Esophagus muscularis mucosa (tissue), 3 donors: Measurements from ENCODE around the gene PRSS36.

ENCODE experiments used
- POLR2AphosphoS5 ChIP-seq, 2 donors: sonication (generic); formaldehyde crosslinking; IDR thresholded peaks; one replicate each; pipeline ENCODE4 v1.6.1; 2017; ENCODE audit warnings: antibody characterized with exemption in 2 of 2
- TF ChIP-seq, protein P1 (sequence below), 3 experiments: fragments of 200-600 bp in 2 of 3; fragments of 450-650 bp in 1 of 3; sonication (generic) in 2 of 3; IDR thresholded peaks; one replicate each; pipeline ENCODE4 v1.5.1; 2017 to 2019; ENCODE audit warnings: antibody characterized with exemption in 3 of 3, mild to moderate bottlenecking in 2 of 3, moderate library complexity in 1 of 3

DNA sequence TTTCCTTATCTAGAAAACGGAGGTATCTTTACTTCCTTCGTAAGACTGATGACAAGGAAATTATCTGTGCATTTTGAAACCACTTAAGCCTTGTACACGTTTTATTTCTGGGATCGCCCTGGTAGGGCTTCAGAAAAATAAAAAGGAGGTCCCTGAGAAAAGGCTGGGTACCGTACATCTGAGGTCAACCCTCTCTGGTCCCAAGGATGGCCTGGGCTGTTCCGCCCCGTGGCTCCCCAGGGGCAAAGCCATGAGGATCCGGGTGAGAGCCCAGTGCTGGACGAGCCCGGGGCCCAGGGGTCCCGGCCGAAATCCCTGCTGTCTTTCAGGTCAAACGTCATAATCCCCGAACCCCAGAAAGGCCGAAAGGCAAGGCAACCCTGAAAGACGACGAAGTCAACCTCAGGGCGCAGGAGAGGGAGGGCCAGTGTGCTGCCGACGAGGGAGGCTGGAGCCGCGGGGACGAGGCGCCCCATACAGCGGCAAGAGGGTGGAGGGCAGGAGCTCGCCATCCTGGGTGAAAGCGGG, 29.4 kb upstream of the PRSS36 start:
- TF ChIP-seq, protein P1, sequence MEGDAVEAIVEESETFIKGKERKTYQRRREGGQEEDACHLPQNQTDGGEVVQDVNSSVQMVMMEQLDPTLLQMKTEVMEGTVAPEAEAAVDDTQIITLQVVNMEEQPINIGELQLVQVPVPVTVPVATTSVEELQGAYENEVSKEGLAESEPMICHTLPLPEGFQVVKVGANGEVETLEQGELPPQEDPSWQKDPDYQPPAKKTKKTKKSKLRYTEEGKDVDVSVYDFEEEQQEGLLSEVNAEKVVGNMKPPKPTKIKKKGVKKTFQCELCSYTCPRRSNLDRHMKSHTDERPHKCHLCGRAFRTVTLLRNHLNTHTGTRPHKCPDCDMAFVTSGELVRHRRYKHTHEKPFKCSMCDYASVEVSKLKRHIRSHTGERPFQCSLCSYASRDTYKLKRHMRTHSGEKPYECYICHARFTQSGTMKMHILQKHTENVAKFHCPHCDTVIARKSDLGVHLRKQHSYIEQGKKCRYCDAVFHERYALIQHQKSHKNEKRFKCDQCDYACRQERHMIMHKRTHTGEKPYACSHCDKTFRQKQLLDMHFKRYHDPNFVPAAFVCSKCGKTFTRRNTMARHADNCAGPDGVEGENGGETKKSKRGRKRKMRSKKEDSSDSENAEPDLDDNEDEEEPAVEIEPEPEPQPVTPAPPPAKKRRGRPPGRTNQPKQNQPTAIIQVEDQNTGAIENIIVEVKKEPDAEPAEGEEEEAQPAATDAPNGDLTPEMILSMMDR (IDR thresholded peaks at IDR 0.05), result no peak
- TF ChIP-seq POLR2AphosphoS5 (IDR thresholded peaks at IDR 0.05), result no peak
